HG03469 (cell line): ENCODE data around the gene SLC38A4.

Experiments
- ATAC-seq: cut with Tn5 transposase; IDR thresholded peaks from one replicate; pipeline ENCODE4 v1.9.1; 2021; ENCODE audit warnings: mild to moderate bottlenecking, moderate library complexity, moderate number of reproducible peaks; ENCODE audit not compliant: unreplicated experiment

The SLC38A4 gene

GRCh38 chr12:46717868-46718267 is 107.9 kb downstream of the SLC38A4 start:
- ATAC-seq = no peak

- no peak for ATAC-seq
Measured at GRCh38 chr12:46717159-46717558, 108.6 kb downstream of the SLC38A4 start.
